ENCODE measurements around the gene NDRG2. TPM values are rescaled to one million over a fixed set of nuclear protein-coding genes. Genes with fewer than 3 reads are reported as not detected.
"Not testable (repeated sequence)": the region's sequence is repeated elsewhere in the genome, so short reads cannot be mapped to it uniquely, and the experiment has no call there.

Gene NDRG2
- total and polyA plus RNA-seq, 4 donors: 46.1 to 112 (median 58.6) TPM

DNA sequence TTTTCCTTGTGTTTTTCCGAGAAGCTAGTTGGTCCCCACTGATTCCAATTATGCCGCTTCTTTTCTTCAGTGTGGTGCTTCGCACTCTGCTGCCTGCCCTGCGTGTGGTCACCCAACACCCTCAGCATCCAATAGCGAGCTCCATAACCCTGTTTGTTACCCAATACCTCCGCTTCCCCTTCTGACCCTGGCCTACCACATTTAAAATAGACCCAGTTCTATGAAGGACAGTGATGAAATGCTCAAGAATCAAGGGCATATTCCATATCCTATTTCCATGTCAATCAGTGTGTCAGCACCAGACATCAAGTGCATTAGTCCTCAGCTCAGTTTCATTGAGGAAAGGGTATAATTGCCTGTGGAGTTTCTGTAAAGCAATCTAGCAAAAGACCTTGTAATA, 9.5 kb downstream of the NDRG2 start:
- Histone ChIP-seq H3K27ac (ENCODE audit: low read depth in 1 of 2, low read length in 1 of 2) (no peak overlapping the region), H3K27me3 (ENCODE audit: control insufficient read depth in 3 of 3, insufficient read depth in 3 of 3, low read length in 2 of 3) (no peaks in the 10 kb centered on the region), H3K4me1 (ENCODE audit: control insufficient read depth in 5 of 5, insufficient read depth in 5 of 5, low read length in 5 of 5) (peaks cover 0 to 4% (median under 1%) of the 10 kb centered on the region in 5 donors), H3K4me3 (no peak overlapping the region), H3K9me3 (ENCODE audit: control insufficient read depth in 4 of 4, insufficient read depth in 3 of 4, low read length in 3 of 4) (no peaks in the 10 kb centered on the region), H3K36me3 (ENCODE audit: control insufficient read depth in 4 of 4, insufficient read depth in 4 of 4, low read length in 4 of 4) (peaks cover 3 to 12% (median 9%) of the 10 kb centered on the region in 4 donors), H3K9ac (ENCODE audit: insufficient read depth in 1 of 2, low read length in 2 of 2) (no peak overlapping the region)
- WGBS, 2 donors: 50 to 55% methylated on average over 6 of the region's 6 CpGs
- DNase-seq (no peak), ATAC-seq (ENCODE audit: insufficient read depth, low FRiP score) (no peak)
- TF ChIP-seq, protein P1, sequence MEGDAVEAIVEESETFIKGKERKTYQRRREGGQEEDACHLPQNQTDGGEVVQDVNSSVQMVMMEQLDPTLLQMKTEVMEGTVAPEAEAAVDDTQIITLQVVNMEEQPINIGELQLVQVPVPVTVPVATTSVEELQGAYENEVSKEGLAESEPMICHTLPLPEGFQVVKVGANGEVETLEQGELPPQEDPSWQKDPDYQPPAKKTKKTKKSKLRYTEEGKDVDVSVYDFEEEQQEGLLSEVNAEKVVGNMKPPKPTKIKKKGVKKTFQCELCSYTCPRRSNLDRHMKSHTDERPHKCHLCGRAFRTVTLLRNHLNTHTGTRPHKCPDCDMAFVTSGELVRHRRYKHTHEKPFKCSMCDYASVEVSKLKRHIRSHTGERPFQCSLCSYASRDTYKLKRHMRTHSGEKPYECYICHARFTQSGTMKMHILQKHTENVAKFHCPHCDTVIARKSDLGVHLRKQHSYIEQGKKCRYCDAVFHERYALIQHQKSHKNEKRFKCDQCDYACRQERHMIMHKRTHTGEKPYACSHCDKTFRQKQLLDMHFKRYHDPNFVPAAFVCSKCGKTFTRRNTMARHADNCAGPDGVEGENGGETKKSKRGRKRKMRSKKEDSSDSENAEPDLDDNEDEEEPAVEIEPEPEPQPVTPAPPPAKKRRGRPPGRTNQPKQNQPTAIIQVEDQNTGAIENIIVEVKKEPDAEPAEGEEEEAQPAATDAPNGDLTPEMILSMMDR (IDR thresholded peaks at IDR 0.05; ENCODE audit: control extremely low read depth, extremely low read depth): no peak

DNA sequence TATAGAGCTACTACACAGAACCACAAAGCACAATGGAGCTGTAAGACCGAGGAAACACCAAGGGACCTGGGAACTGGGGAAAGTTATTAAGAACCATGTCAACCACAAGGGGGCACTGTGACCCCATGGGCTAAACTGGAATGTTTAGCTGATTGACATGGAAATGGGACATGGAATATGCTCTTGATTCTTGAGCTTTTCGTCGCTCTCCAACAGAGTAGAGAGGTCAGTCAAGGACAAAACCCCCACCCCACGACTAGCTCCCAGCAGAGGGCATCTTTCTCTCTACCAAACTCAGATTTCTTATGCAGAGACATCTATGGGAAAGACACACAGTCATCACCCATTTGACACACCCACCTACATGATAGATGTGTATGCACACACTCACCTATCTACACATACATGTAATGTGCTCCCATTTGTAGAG, 10.1 kb downstream of the NDRG2 start:
- no peak overlapping the region for H3K4me3 ChIP-seq
- H3K27me3 ChIP-seq (ENCODE audit: control insufficient read depth in 3 of 3, insufficient read depth in 3 of 3, low read length in 2 of 3): no peaks in the 10 kb centered on the region
- DNase-seq (peak; percentile 92 to 95 (median 94)), ATAC-seq (ENCODE audit: insufficient read depth, low FRiP score) (peak; percentile 92)
- TF ChIP-seq, protein P1 (IDR thresholded peaks at IDR 0.05; ENCODE audit: control extremely low read depth, extremely low read depth): peak; percentile 96
- H3K36me3 ChIP-seq (ENCODE audit: control insufficient read depth in 4 of 4, insufficient read depth in 4 of 4, low read length in 4 of 4): peaks cover 3 to 12% (median 8%) of the 10 kb centered on the region in 4 donors
- no peaks in the 10 kb centered on the region for H3K9me3 ChIP-seq (ENCODE audit: control insufficient read depth in 4 of 4, insufficient read depth in 3 of 4, low read length in 3 of 4)
- H3K27ac ChIP-seq (ENCODE audit: low read depth in 1 of 2, low read length in 1 of 2): peak overlapping the region in 1 of 2 donors; percentile 49
- 0 to 2% methylated on average over 4 of the region's 4 CpGs for WGBS, 2 donors
- H3K4me1 ChIP-seq (ENCODE audit: control insufficient read depth in 5 of 5, insufficient read depth in 5 of 5, low read length in 5 of 5): peaks cover 0 to 4% (median 0%) of the 10 kb centered on the region in 5 donors
- H3K9ac ChIP-seq (ENCODE audit: insufficient read depth in 1 of 2, low read length in 2 of 2): no peak overlapping the region

DNA sequence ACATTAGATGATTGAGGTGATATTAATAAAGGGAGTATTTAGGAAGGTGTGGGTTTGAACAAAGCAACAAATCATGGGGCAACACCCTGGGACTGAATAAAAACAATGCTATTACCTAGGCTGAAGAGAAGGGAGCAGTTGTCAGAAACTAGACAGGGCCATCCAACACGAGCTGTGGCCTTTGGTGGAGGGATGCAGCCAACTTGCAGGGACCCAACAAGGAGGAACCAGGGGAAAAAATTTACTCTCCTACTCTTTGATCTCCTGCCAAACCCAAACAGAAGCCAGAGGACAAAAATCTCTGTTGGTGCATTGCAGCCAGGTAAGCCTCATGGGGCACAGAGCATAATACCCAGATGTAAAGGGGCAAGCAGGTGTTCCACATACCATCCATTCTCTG, 13.7 kb downstream of the NDRG2 start:
- no peaks in the 10 kb centered on the region for H3K27me3 ChIP-seq (ENCODE audit: control insufficient read depth in 3 of 3, insufficient read depth in 3 of 3, low read length in 2 of 3)
- no peak for DNase-seq
- no peak for ATAC-seq (ENCODE audit: insufficient read depth, low FRiP score)
- H3K9ac ChIP-seq (ENCODE audit: insufficient read depth in 1 of 2, low read length in 2 of 2): no peak overlapping the region
- no peaks in the 10 kb centered on the region for H3K9me3 ChIP-seq (ENCODE audit: control insufficient read depth in 4 of 4, insufficient read depth in 3 of 4, low read length in 3 of 4)
- no peaks in the 10 kb centered on the region for H3K36me3 ChIP-seq (ENCODE audit: control insufficient read depth in 4 of 4, insufficient read depth in 4 of 4, low read length in 4 of 4)
- H3K4me1 ChIP-seq (ENCODE audit: control insufficient read depth in 5 of 5, insufficient read depth in 5 of 5, low read length in 5 of 5): peaks cover 0 to 4% (median 0%) of the 10 kb centered on the region in 5 donors
- 78 to 90% methylated on average over 1 of the region's 1 CpG for WGBS, 2 donors
- TF ChIP-seq, protein P1 (IDR thresholded peaks at IDR 0.05; ENCODE audit: control extremely low read depth, extremely low read depth): no peak
- no peak overlapping the region for H3K27ac ChIP-seq (ENCODE audit: low read depth in 1 of 2, low read length in 1 of 2)
- H3K4me3 ChIP-seq: no peak overlapping the region

DNA sequence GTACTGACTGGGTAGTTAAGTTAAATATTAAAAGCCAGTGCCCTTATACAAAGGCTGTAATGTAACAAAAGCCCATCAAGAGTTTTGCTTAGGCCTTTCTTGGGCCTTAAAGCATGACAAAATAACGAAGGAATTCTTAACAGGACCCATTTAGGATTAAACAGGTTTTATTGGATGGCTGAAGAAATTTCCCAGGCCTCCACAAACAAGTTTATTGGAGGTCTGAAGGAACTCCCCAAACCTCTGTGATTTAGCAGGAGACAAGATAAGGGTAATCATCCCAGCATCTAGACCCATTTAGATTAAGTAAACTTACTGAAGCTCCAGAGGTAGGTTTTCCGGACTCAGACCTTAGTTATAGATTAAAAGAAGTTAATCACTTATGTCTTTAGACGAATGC, 15.1 kb downstream of the NDRG2 start:
- H3K9me3 ChIP-seq (ENCODE audit: control insufficient read depth in 4 of 4, insufficient read depth in 3 of 4, low read length in 3 of 4); H3K27ac ChIP-seq (ENCODE audit: low read depth in 1 of 2, low read length in 1 of 2); H3K36me3 ChIP-seq (ENCODE audit: control insufficient read depth in 4 of 4, insufficient read depth in 4 of 4, low read length in 4 of 4); DNase-seq; ATAC-seq (ENCODE audit: insufficient read depth, low FRiP score); H3K27me3 ChIP-seq (ENCODE audit: control insufficient read depth in 3 of 3, insufficient read depth in 3 of 3, low read length in 2 of 3); H3K4me1 ChIP-seq (ENCODE audit: control insufficient read depth in 5 of 5, insufficient read depth in 5 of 5, low read length in 5 of 5); H3K9ac ChIP-seq (ENCODE audit: insufficient read depth in 1 of 2, low read length in 2 of 2); H3K4me3 ChIP-seq: not testable (repeated sequence)
- WGBS, 2 donors: 80 to 88% methylated on average over 3 of the region's 3 CpGs
